Fibroblast of villous mesenchyme (primary cell): Measurements from ENCODE around the gene RAD51. TPM values are rescaled to one million over a fixed set of nuclear protein-coding genes. Genes with fewer than 3 reads are reported as not detected.

Experiments used
- DNase-seq: peaks from one replicate; pipeline ENCODE4 v3.0.0-alpha.2; 2010; ENCODE audit warnings: low read depth
- H3K4me3 ChIP-seq: 2 replicates; pipeline ENCODE4 v1.5.1; 2011; ENCODE audit warnings: low read depth, mild to moderate bottlenecking, low read length
- CTCF ChIP-seq: IDR thresholded peaks from 2 replicates; pipeline ENCODE4 v1.5.1; 2012; ENCODE audit warnings: low read depth, mild to moderate bottlenecking, low read length; ENCODE audit not compliant: insufficient read depth
- small RNA-seq: library from RNA; depleted of rRNA; stranded (forward); fragments of <200 nt; gene quantifications from one replicate; pipeline ENCODE3, GENCODE V24; 2012
- total RNA-seq: library from RNA; depleted of rRNA; stranded (reverse); fragments of >200 nt; gene quantifications from 2 replicates; pipeline ENCODE4 v1.2.3, GENCODE V29; 2012

RAD51 gene
- total RNA-seq, 1 donor: 3.5 TPM

GRCh38 chr15:40772014-40772413 is 77.0 kb downstream of the RAD51 start:
- H3K4me3 ChIP-seq: no peak overlapping the region
- DNase-seq: no peak
- no peak for TF ChIP-seq CTCF

- no peak overlapping the region for H3K4me3 ChIP-seq
- no peak for DNase-seq
- no peak for TF ChIP-seq CTCF
Measured at GRCh38 chr15:40773496-40773895, 78.5 kb downstream of the RAD51 start.

- DNase-seq: no peak
- TF ChIP-seq CTCF: no peak
- H3K4me3 ChIP-seq: no peak overlapping the region
Measured at GRCh38 chr15:40773902-40774301, 78.9 kb downstream of the RAD51 start.

GRCh38 chr15:40775007-40775406 is 80.0 kb downstream of the RAD51 start:
- TF ChIP-seq CTCF: no peak

GRCh38 chr15:40775740-40776536 is 81.0 kb downstream of the RAD51 start:
- H3K4me3 ChIP-seq: no peak overlapping the region
- TF ChIP-seq CTCF: no peak
- no peak for DNase-seq

More at GRCh38 chr15:40775007-40775406, 80.0 kb downstream of the RAD51 start:
- no peak overlapping the region for H3K4me3 ChIP-seq
- no peak for DNase-seq

- H3K4me3 ChIP-seq: no peak overlapping the region
- DNase-seq: no peak
- TF ChIP-seq CTCF: no peak
Measured at GRCh38 chr15:40776537-40777141, 81.7 kb downstream of the RAD51 start.

Small RNA genes lying within 50 kb of the gene (small RNA-seq; reads per million reads assigned to genes)
- gene SUMO2P15: not detected

Other genes starting within 250 kb of the RAD51 start
- gene CHST14, start 224.2 kb upstream of the RAD51 start, total RNA-seq: 12.9 and 14.2 TPM in 2 replicates
- 11.9 and 20.7 TPM in 2 replicates for gene CCDC32, start 130.1 kb upstream of the RAD51 start, total RNA-seq
- gene RPUSD2, start 125.9 kb upstream of the RAD51 start, total RNA-seq: 11.2 and 11.9 TPM in 2 replicates
- gene KNL1, start 100.9 kb upstream of the RAD51 start, total RNA-seq: 12.9 and 22.9 TPM in 2 replicates
- gene RMDN3, start 60.1 kb downstream of the RAD51 start, total RNA-seq: 17.3 and 17.4 TPM in 2 replicates
- gene GCHFR, start 68.9 kb downstream of the RAD51 start, total RNA-seq: 2.6 and 2.9 TPM in 2 replicates
- under 0.01 TPM in 1 of 2 replicates, not detected in the other for gene C15orf62, start 74.8 kb downstream of the RAD51 start, total RNA-seq
- 17.3 and 21.6 TPM in 2 replicates for gene ZFYVE19, start 111.9 kb downstream of the RAD51 start, total RNA-seq
- 24.5 and 30.7 TPM in 2 replicates for gene DNAJC17, start 112.3 kb downstream of the RAD51 start, total RNA-seq
- gene PPP1R14D, start 133.5 kb downstream of the RAD51 start, total RNA-seq: not detected in 2 replicates
- 0.32 and 0.43 TPM in 2 replicates for gene SPINT1, start 148.9 kb downstream of the RAD51 start, total RNA-seq
- gene RHOV, start 179.1 kb downstream of the RAD51 start, total RNA-seq: under 0.01 TPM in 1 of 2 replicates, not detected in the other
- 48.8 and 62.2 TPM in 2 replicates for gene VPS18, start 199.3 kb downstream of the RAD51 start, total RNA-seq
- 5.5 and 6.0 TPM in 2 replicates for gene DLL4, start 234.2 kb downstream of the RAD51 start, total RNA-seq